GM18511 (cell line): Measurements from ENCODE around the gene UNC5C.
"Not testable (repeated sequence)": the region's sequence is repeated elsewhere in the genome, so short reads cannot be mapped to it uniquely, and the experiment has no call there.

Source experiments
- ATAC-seq: cut with Tn5 transposase; IDR thresholded peaks from one replicate; pipeline ENCODE4 v1.9.1; 2021; ENCODE audit warnings: mild to moderate bottlenecking, moderate library complexity; ENCODE audit not compliant: unreplicated experiment

UNC5C gene

DNA sequence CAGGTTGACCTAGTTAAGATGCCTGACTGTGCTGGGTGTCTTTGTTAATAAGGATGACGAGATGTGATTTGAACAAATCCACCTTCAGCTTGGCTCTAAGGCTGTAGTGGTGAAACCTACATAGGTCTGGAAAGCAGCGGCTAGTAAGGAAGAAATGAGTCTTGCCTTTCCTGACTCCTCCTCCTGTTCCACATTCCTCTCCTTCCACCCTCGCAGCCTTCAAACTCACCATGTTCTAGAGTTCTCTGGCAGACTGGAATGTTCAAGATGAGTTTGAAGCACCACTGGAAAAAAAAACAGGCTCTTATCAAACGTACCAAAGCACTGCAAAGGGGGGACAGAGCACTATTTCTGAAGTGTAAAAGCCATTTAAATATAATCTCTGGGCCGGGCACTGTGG is 395.6 kb downstream of the UNC5C start:
- no peak for ATAC-seq

DNA sequence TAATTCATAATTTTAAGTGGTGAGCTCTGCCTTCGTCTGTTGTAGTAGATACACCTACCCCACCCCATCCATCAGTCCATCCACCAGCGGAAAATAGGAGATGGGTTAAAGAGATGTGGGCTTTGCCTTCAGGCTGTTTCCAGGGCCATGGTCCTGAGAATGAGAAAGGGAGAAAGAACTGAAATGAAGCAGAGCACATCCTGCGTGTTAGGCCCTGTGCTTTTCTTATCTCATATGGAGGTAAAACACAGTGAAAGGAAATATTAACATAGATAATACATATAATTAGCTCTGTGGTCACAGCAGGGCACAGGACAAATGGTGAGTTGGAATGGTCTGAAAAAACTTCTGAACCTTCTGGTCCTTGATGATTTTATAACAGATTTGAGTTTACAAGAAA is 397.5 kb downstream of the UNC5C start:
- ATAC-seq = no peak

DNA sequence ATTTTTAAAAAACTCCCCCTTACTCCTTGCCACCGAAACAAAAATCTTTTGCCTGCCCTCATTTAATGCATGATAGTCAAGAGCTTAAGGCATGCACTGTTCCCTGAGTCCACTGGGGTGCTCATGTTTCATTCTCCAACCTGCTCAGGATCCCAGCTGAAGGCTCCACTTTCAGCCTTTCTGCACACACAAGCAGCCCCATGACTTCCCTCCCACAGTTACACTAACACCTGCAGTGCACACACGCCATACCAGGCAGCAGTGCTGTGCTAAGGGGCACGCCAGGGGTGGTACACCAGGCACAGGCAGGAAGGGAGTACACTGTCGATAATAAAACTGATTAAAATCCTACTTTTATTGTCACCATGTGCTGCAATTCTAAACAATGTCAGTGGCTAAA is 405.8 kb downstream of the UNC5C start:
- ATAC-seq = no peak

DNA sequence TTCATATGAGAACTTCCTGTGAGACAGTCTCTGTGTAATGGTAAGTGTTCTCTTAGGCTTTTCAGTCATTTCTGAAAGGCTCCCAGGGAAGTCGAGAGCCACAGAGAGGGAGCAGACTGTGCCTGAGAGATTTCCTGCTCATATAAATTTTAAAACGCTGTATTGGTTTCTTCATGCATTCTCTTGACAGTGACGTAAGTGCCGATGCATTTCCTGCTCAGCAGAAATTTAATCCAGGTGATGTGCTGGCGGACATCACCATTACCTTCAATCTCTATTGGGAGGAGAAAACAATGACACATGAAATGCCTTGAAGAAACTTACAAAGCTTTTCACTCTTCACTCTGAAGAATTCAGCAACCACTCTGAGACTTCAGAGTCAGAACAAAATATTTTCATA is 407.4 kb downstream of the UNC5C start:
- no peak for ATAC-seq

DNA sequence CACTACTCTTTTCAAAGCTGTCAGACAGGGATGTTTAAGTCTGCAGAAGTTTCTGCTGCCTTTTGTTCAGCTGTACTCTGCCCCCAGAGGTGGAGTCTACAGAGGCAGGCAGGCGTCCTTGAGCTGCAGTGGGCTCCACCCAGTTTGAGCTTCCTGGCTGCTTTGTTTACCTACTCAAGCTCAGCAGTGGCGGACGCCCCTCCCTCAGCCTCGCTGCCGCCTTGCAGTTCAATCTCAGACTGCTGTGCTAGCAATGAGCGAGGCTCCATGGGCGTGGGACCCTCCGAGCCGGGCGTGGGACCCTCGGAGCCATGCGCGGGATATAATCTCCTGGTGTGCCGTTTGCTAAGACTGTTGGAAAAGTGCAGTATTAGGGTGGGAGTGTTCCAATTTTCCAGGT is 409.3 kb downstream of the UNC5C start:
- ATAC-seq = not testable (repeated sequence)

DNA sequence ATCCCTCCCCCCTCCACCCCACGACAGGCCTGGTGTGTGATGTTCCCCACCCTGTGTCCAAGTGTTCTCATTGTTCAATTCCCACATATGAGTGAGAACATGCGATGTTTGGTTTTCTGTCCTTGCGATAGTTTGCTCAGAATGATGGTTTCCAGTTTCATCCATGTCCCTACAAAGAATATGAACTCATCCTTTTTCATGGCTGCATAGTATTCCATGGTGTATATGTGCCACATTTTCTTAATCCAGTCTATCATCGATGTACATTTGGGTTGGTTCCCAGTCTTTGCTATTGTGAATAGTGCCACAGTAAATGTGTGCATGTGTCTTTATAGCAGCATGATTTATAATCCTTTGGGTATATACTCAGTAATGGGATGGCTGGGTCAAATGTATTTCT is 414.8 kb downstream of the UNC5C start:
- ATAC-seq = not testable (repeated sequence)

DNA sequence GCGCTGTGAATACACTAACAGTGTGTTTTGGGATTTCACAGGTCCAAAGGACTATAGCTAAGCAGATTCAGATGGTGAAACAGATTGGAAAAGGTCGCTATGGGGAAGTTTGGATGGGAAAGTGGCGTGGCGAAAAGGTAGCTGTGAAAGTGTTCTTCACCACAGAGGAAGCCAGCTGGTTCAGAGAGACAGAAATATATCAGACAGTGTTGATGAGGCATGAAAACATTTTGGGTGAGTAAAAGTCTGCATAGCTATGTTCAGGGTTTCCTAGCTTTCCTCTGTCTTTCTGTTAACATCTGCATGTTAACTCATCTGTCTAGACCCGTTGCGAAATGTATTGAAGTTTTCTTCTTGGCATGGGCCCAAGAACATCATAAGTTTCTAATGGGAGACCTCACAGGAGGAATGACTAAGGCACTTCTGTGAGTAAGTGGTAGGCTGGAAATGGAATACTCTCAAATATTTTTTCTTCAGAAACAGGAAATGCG is 418.9 kb downstream of the UNC5C start:
- ATAC-seq = no peak

DNA sequence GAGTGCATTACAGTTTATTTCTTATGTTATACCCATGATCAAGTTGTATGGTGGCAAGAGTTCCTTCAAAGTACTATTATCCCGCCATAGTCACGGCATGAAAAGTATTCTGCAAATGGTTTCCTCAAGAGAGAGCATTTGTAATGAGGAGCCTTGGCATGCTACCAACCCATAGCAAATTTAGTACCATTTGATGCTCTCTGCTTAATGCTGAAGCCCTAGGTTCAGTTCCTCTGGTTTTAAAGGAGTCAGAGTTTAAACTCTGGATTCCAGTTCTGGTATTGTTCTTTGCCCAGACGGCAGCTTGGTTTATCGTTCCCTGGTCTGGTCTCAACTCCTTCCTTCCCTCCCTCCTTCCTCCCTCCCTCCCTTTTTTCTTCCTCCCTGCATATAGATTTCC is 419.7 kb downstream of the UNC5C start:
- no peak for ATAC-seq

DNA sequence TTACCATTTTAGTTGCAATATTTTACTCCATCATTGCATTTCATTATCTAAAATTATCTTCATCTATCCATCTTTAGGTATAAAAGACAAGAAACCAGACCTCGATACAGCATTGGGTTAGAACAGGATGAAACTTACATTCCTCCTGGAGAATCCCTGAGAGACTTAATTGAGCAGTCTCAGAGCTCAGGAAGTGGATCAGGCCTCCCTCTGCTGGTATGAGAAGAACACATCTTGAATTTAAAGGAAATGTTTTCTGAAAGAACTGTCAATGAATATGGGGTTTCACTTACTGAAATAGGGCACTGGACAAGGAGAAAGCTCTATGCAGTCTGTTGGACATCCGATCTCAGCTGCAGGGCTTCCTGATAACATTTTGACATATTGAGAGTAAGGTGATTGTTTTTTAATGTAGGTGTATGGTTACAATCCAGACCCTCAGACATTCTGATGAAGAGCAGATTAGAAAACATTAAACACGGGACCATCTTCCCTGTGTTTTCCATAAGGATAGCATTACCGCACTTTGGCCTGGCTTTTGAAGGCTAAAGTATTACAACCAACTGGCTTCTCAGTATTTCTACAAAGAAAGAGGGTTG is 423.8 kb downstream of the UNC5C start:
- ATAC-seq = no peak

DNA sequence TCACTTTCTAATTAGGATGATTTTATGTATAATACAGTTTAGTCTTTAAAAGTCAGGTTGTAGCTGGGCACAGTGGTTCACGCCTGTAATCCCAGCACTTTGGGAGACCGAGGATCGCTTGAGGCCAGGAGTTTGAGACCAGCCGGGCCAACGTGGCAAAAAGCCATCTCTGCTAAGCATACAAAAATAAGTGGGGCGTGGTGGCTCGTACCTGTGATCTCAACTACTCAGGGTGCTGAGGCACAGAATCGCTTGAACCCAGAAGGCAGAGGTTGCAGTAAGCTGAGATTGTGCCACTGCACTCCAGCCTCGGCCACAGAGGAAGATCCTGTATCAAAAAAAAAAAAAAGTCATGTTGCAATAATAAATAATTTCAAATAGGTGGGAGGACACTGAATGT is 426.8 kb downstream of the UNC5C start:
- no peak for ATAC-seq

DNA sequence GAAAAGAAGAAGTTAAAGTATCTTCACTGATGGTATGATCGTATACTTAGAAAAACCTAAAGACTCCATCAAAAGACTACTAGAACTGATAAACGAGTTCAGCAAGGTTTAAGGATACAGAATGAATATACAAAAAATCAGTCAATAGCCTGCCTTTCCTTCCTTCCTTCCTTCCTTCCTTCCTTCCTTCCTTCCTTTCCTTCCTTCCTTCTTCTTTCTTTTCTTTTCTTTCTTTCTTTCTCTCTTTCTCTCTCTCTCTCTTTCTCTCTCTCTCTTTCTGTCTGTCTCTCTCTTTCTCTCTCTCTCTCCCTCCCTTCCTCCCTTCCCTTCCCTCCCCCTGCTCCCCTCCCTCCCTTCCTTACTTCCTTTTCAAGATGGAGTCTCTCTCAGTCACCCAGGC is 428.3 kb downstream of the UNC5C start:
- no peak for ATAC-seq

DNA sequence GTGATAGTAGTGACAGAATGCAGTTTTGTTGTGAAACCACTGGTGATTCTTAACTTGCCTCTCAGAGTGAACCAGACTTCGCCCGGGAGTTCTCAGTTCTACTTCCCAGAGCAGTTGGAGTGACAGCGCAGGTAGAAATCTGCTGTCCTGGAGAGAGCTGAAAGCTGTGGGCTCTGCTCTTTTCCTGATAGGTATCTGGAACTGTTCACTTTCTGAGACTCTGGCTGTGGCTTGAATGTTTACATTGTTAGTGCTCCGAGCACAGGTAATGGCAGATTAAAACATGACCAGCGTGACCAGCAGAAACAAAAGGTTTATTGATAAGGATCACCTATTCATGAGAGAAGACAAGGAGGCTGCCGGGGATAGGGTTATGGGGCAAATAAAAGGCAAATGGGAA is 430.3 kb downstream of the UNC5C start:
- no peak for ATAC-seq

DNA sequence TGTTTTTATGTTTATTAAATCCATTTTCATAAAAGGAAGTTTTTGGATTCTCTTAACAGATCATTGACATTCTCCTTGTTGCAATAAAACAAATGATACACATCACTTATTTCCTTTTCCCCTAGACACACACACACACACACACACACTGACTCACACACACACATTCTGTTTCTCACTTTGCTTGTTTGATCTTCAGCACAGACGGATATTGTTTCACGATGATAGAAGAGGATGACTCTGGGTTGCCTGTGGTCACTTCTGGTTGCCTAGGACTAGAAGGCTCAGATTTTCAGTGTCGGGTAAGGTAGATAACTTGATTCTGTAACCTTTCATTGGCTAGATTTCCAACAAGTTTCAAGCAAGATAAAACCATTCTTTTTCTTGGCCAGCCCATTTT is 434.3 kb downstream of the UNC5C start:
- ATAC-seq = no peak
